ENCODE measurements around the gene FOSL2. TPM values are rescaled to one million over a fixed set of nuclear protein-coding genes. Genes with fewer than 3 reads are reported as not detected.

Gene FOSL2
- total RNA-seq, 1 experiment from 2014 or later, result 12.2 TPM

DNA sequence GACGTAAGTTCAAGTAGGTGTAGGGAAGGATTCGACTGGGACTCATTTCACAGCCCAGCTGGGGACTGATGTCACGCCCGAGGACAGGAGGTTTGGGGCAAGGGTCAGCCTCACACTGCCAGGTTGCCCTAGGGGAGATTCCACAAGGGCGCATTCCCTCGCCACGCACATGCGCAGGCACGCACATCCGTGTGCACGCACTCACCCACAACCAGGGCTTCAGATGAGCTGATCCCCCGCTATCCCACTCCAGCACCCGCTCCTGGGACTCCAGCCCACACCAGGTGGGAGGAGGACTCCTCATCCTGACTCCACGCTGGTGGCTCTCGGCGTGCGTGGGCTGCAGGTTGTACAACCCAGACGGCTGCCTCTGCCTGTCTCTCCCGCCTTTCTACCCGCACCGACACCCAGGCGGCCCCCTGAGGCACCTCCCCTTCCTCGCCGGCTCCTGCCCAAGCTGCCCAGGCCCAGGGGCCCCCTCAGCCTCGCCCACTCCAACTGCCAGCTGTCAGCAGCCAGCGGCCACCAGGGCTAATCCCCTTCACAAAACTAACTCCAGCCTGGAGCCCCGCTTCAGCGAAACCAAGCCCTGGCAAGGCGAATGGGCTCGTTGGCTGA is 47.8 kb upstream of the FOSL2 start:
- H3K36me3 ChIP-seq (ENCODE audit: insufficient read depth, low read length, poor library complexity, severe bottlenecking), result no peaks in the 10 kb centered on the region
- H3K9me3 ChIP-seq (ENCODE audit: low read depth, low read length, poor library complexity, severe bottlenecking), result no peaks in the 10 kb centered on the region
- ChIA-PET POLR2A (ENCODE audit: low non-redundant PET) (no interaction called here), CTCF (no interaction called here)
- intact Hi-C loops (cut with micrococcal nuclease; ENCODE audit: unreplicated experiment), result no loop called here
- DNase-seq (ENCODE audit: low spot score), result no peak
- H3K27ac ChIP-seq (ENCODE audit: low read depth, low read length, poor library complexity, severe bottlenecking), result no peak overlapping the region
- no peaks in the 10 kb centered on the region for H3K27me3 ChIP-seq (replicated peaks; ENCODE audit: insufficient read depth, low read depth, low read length, poor library complexity)
- H3K4me1 ChIP-seq (ENCODE audit: insufficient read depth, low read length, poor library complexity, severe bottlenecking), result peaks cover 6% of the 10 kb centered on the region
- TF ChIP-seq EZH2 (IDR thresholded peaks at IDR 0.05; ENCODE audit: borderline replicate concordance, low read depth, low read length, poor library complexity, severe bottlenecking), result no peak
- TF ChIP-seq, protein P1, sequence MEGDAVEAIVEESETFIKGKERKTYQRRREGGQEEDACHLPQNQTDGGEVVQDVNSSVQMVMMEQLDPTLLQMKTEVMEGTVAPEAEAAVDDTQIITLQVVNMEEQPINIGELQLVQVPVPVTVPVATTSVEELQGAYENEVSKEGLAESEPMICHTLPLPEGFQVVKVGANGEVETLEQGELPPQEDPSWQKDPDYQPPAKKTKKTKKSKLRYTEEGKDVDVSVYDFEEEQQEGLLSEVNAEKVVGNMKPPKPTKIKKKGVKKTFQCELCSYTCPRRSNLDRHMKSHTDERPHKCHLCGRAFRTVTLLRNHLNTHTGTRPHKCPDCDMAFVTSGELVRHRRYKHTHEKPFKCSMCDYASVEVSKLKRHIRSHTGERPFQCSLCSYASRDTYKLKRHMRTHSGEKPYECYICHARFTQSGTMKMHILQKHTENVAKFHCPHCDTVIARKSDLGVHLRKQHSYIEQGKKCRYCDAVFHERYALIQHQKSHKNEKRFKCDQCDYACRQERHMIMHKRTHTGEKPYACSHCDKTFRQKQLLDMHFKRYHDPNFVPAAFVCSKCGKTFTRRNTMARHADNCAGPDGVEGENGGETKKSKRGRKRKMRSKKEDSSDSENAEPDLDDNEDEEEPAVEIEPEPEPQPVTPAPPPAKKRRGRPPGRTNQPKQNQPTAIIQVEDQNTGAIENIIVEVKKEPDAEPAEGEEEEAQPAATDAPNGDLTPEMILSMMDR (conservative IDR thresholded peaks at IDR 0.05; ENCODE audit: low read depth, low read length), result no peak
- no peak overlapping the region for H3K4me3 ChIP-seq (ENCODE audit: low read depth, low read length, poor library complexity, severe bottlenecking)
- no TSS peak for BruUV-seq (replicated peaks)

DNA sequence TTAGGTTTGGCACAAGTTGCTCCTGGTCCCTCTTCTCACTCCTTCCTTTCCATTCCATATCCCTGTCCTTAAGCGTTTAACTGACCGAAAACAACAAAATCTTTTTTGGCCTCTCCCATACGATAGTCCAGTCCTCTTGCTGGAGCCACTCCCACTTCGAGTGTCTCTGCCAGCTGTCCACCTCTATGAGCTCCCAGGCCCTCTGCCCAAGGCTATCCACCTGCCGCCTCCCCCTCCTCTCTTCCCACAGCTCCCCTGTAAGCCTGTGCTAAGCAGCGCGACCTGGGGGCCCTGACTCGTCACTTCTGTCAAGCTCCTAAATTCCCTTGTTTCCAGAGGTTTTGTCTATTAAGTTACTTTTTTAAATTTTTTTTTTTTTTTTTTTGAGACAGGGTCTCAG is 47.0 kb upstream of the FOSL2 start:
- no peaks in the 10 kb centered on the region for H3K9me3 ChIP-seq (ENCODE audit: low read depth, low read length, poor library complexity, severe bottlenecking)
- no peak overlapping the region for H3K4me3 ChIP-seq (ENCODE audit: low read depth, low read length, poor library complexity, severe bottlenecking)
- no peak overlapping the region for H3K27ac ChIP-seq (ENCODE audit: low read depth, low read length, poor library complexity, severe bottlenecking)
- TF ChIP-seq, protein P1 (conservative IDR thresholded peaks at IDR 0.05; ENCODE audit: low read depth, low read length), result no peak
- no peak for TF ChIP-seq EZH2 (IDR thresholded peaks at IDR 0.05; ENCODE audit: borderline replicate concordance, low read depth, low read length, poor library complexity, severe bottlenecking)
- no peaks in the 10 kb centered on the region for H3K36me3 ChIP-seq (ENCODE audit: insufficient read depth, low read length, poor library complexity, severe bottlenecking)
- POLR2A ChIA-PET (ENCODE audit: low non-redundant PET), result no interaction called here
- intact Hi-C loops (cut with micrococcal nuclease; ENCODE audit: unreplicated experiment), result no loop called here
- no peak for DNase-seq (ENCODE audit: low spot score)
- H3K4me1 ChIP-seq (ENCODE audit: insufficient read depth, low read length, poor library complexity, severe bottlenecking), result peaks cover 6% of the 10 kb centered on the region
- CTCF ChIA-PET, result interaction anchor here (0.7 kb wide), 1 partner anchor 633 kb away, joined by 4 read pairs; no protein-coding TSS in a partner anchor
- H3K27me3 ChIP-seq (replicated peaks; ENCODE audit: insufficient read depth, low read depth, low read length, poor library complexity), result no peaks in the 10 kb centered on the region
- no TSS peak for BruUV-seq (replicated peaks)

DNA sequence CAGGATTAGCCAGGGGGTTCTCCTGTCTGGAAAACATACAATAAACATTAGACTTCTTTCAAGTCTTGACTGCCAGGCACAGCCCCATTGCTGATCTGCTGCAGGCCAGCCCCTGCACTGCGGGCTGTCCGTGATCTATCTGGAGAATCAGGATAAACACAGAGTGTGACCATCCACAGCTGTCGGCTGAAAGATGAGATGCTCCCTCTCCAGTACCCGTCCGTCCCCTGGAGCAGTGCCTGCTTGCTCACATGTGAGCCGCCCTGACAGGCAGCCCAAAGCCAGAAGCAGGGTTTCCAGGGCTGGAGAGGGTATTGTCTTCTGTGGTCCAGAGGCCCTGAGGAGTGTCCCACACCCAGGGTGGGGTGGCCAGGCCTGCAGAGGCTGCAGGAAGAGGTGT is 46.1 kb upstream of the FOSL2 start:
- H3K27me3 ChIP-seq (replicated peaks; ENCODE audit: insufficient read depth, low read depth, low read length, poor library complexity), result no peaks in the 10 kb centered on the region
- TF ChIP-seq, protein P1 (conservative IDR thresholded peaks at IDR 0.05; ENCODE audit: low read depth, low read length), result no peak
- TF ChIP-seq EZH2 (IDR thresholded peaks at IDR 0.05; ENCODE audit: borderline replicate concordance, low read depth, low read length, poor library complexity, severe bottlenecking), result no peak
- H3K36me3 ChIP-seq (ENCODE audit: insufficient read depth, low read length, poor library complexity, severe bottlenecking), result no peaks in the 10 kb centered on the region
- H3K4me3 ChIP-seq (ENCODE audit: low read depth, low read length, poor library complexity, severe bottlenecking), result no peak overlapping the region
- no peaks in the 10 kb centered on the region for H3K9me3 ChIP-seq (ENCODE audit: low read depth, low read length, poor library complexity, severe bottlenecking)
- H3K27ac ChIP-seq (ENCODE audit: low read depth, low read length, poor library complexity, severe bottlenecking), result no peak overlapping the region
- no TSS peak for BruUV-seq (replicated peaks)
- ChIA-PET CTCF (no interaction called here), POLR2A (ENCODE audit: low non-redundant PET) (no interaction called here)
- no peak for DNase-seq (ENCODE audit: low spot score)
- peaks cover 6% of the 10 kb centered on the region for H3K4me1 ChIP-seq (ENCODE audit: insufficient read depth, low read length, poor library complexity, severe bottlenecking)
- intact Hi-C loops (cut with micrococcal nuclease; ENCODE audit: unreplicated experiment), result no loop called here

All from A673 (cell line).